Measurements from ENCODE around the gene METTL17. TPM values are rescaled to one million over a fixed set of nuclear protein-coding genes. Genes with fewer than 3 reads are reported as not detected.

The METTL17 gene
- total and polyA plus RNA-seq, 2 of the 13 experiments (the other 11 are each of a cell fraction or from before 2014, with no cell fraction given): 122 to 199 TPM

DNA sequence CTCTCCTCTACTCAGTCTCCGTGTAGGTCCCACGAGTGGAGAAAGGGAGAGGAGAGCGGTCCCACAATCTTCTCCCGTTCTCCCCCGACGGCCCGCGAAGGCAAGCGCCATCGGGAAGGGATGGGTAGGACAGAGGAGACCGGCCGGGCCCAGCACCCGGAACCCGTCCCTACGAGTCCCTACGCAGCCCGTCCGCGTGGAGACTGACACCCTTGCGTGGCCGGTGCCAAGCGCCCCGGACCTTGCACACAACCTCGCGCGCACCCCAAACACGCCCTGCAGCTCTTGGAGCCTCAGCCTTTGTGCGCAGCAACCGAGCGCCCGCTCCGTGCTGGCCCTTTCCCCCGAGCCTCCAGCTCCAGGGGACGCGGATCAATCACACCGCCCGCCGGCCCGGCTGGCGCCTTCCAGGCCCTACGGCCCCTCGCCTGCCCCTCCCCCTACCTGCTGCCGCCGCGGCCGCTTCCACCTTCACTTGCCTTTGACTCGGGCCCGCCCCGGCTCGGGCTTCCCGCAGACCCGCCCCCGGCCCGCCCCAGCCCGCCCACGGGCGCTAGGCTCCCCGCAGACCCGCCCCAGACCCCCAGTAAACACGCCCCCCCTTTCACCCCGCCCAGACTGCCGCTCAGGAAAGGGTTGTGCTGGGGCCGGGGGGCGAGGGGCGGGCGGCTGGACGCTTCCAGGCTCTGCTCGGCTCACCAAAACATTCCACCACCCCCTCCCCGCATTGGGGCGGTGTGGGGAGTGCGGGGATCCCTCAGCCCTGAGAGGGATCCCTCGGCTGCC lies 35.0 kb downstream of the METTL17 start, which contains the start of gene NDRG2:
Gene NDRG2 (minus strand): TSS at position 477 of the 786 bp plus-strand sequence. CDS start 1,746 bp downstream, outside the sequence.
- Histone ChIP-seq H2AFZ (ENCODE audit: low read length) (no peak within 1 kb of the TSS), H3K27me3 (ENCODE audit: control insufficient read depth in 1 of 2, insufficient read depth in 2 of 2, low read length in 2 of 2) (no peaks in the 10 kb centered on the region; a peak in 1 of 5 replicates), H4K20me1 (ENCODE audit: insufficient read depth, low read length) (no peaks in the 10 kb centered on the region), H3K79me2 (ENCODE audit: insufficient read depth, low read length) (peaks cover 13% of the 10 kb centered on the region), H3K36me3 (replicated peaks in 1 of 2; ENCODE audit: control insufficient read depth in 1 of 2, insufficient read depth in 2 of 2, low read length in 2 of 2) (peaks cover 16 to 21% of the 10 kb centered on the region in 2 experiments), H3K4me2 (ENCODE audit: low read depth, low read length) (peak within 1 kb of the TSS; percentile 92), H3K4me3 (replicated peaks in 1 of 3; ENCODE audit: insufficient read depth in 1 of 3, low read depth in 2 of 3, low read length in 3 of 3) (peak within 1 kb of the TSS; percentile 65 to 96 (median 94)), H3K4me1 (ENCODE audit: insufficient read depth, low read length) (peaks cover 50% of the 10 kb centered on the region), H3K9me3 (ENCODE audit: low read length) (no peaks in the 10 kb centered on the region), H3K9ac (ENCODE audit: insufficient read depth, low read depth, low read length) (peak within 1 kb of the TSS; percentile 96), H3K27ac (ENCODE audit: extremely low read length, insufficient read depth, low read length) (peak within 1 kb of the TSS; percentile 83)
- WGBS (ENCODE audit: low lambda C conversion rate): 5% methylated on average over 19 of the region's 72 CpGs
- in situ Hi-C loops (cut with HindIII; ENCODE audit: extremely low pct_ligation_motif_present, low pct_unique_long_range_greater_than_20kb): no loop called here
- CTCF ChIA-PET (ENCODE audit: low intra/inter-chr PET ratio, low total read pairs): interaction anchor here (0.8 to 0.9 kb wide), 2 partner anchors 10 to 16 kb away, joined by 3 to 4 read pairs; no protein-coding TSS in a partner anchor
- DNase-seq (ENCODE audit: low spot score): peak; percentile 84
- no peak for FAIRE-seq
- BruUV-seq (replicated peaks): TSS peak; percentile 77
- POLR2A ChIA-PET: interaction anchor here (0.7 to 3.0 kb wide), 14 partner anchors 8 to 80 kb away, joined by 3 to 26 read pairs (median 4); partner anchors contain the start of gene ARHGEF40
- ATAC-seq: peak; percentile 90
- intact Hi-C loops (cut with micrococcal nuclease; ENCODE audit: unreplicated experiment): loop anchor here (1.0 kb wide), 1 partner anchor 30 kb away; no protein-coding TSS in a partner anchor
- TF ChIP-seq FOXK2 (IDR thresholded peaks at IDR 0.05) (no peak), CREM (IDR thresholded peaks at IDR 0.05) (no peak), CREM (CRISPR knock-in tag; IDR thresholded peaks at IDR 0.05) (no peak), ZNF777 (CRISPR knock-in tag; IDR thresholded peaks at IDR 0.05) (peak; percentile 98), IRF2 (CRISPR knock-in tag; IDR thresholded peaks at IDR 0.05) (0 out of 2 replicates have a peak, but pooled peaks have one; percentile 45), ZNF619 (CRISPR knock-in tag; IDR thresholded peaks at IDR 0.05) (no peak), TRIM24 (CRISPR knock-in tag; IDR thresholded peaks at IDR 0.05) (no peak), STAG1 (CRISPR knock-in tag; IDR thresholded peaks at IDR 0.05) (0 out of 2 replicates have a peak, but pooled peaks have one; percentile 10), SP4 (CRISPR knock-in tag; IDR thresholded peaks at IDR 0.05) (peak; percentile 75), KDM3A (CRISPR knock-in tag; IDR thresholded peaks at IDR 0.05; ENCODE audit: low read depth) (peak; percentile 80; the same call in 1 of the 2 replicates), ZNF292 (CRISPR knock-in tag; IDR thresholded peaks at IDR 0.05; ENCODE audit: borderline replicate concordance, low read depth) (peak; percentile 63)
- TF ChIP-seq, protein P1, sequence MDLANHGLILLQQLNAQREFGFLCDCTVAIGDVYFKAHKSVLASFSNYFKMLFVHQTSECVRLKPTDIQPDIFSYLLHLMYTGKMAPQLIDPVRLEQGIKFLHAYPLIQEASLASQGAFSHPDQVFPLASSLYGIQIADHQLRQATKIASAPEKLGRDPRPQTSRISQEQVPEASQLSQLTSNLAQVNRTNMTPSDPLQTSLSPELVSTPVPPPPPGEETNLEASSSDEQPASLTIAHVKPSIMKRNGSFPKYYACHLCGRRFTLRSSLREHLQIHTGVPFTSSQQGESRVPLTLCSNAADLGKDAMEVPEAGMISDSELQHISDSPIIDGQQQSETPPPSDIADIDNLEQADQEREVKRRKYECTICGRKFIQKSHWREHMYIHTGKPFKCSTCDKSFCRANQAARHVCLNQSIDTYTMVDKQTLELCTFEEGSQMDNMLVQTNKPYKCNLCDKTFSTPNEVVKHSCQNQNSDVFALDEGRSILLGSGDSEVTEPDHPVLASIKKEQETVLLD (CRISPR knock-in tag; IDR thresholded peaks at IDR 0.05; ENCODE audit: low read depth): 0 out of 2 replicates have a peak, but pooled peaks have one; percentile 32
- TF ChIP-seq, protein P2, sequence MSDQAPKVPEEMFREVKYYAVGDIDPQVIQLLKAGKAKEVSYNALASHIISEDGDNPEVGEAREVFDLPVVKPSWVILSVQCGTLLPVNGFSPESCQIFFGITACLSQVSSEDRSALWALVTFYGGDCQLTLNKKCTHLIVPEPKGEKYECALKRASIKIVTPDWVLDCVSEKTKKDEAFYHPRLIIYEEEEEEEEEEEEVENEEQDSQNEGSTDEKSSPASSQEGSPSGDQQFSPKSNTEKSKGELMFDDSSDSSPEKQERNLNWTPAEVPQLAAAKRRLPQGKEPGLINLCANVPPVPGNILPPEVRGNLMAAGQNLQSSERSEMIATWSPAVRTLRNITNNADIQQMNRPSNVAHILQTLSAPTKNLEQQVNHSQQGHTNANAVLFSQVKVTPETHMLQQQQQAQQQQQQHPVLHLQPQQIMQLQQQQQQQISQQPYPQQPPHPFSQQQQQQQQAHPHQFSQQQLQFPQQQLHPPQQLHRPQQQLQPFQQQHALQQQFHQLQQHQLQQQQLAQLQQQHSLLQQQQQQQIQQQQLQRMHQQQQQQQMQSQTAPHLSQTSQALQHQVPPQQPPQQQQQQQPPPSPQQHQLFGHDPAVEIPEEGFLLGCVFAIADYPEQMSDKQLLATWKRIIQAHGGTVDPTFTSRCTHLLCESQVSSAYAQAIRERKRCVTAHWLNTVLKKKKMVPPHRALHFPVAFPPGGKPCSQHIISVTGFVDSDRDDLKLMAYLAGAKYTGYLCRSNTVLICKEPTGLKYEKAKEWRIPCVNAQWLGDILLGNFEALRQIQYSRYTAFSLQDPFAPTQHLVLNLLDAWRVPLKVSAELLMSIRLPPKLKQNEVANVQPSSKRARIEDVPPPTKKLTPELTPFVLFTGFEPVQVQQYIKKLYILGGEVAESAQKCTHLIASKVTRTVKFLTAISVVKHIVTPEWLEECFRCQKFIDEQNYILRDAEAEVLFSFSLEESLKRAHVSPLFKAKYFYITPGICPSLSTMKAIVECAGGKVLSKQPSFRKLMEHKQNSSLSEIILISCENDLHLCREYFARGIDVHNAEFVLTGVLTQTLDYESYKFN (CRISPR knock-in tag; conservative IDR thresholded peaks at IDR 0.05): peak; percentile 54; the same call in 1 of the 2 replicates
- TF ChIP-seq, protein P3, sequence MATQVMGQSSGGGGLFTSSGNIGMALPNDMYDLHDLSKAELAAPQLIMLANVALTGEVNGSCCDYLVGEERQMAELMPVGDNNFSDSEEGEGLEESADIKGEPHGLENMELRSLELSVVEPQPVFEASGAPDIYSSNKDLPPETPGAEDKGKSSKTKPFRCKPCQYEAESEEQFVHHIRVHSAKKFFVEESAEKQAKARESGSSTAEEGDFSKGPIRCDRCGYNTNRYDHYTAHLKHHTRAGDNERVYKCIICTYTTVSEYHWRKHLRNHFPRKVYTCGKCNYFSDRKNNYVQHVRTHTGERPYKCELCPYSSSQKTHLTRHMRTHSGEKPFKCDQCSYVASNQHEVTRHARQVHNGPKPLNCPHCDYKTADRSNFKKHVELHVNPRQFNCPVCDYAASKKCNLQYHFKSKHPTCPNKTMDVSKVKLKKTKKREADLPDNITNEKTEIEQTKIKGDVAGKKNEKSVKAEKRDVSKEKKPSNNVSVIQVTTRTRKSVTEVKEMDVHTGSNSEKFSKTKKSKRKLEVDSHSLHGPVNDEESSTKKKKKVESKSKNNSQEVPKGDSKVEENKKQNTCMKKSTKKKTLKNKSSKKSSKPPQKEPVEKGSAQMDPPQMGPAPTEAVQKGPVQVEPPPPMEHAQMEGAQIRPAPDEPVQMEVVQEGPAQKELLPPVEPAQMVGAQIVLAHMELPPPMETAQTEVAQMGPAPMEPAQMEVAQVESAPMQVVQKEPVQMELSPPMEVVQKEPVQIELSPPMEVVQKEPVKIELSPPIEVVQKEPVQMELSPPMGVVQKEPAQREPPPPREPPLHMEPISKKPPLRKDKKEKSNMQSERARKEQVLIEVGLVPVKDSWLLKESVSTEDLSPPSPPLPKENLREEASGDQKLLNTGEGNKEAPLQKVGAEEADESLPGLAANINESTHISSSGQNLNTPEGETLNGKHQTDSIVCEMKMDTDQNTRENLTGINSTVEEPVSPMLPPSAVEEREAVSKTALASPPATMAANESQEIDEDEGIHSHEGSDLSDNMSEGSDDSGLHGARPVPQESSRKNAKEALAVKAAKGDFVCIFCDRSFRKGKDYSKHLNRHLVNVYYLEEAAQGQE (IDR thresholded peaks at IDR 0.05; ENCODE audit: borderline replicate concordance in 1 of 2, low read depth in 1 of 2, low read length in 2 of 2): peak in 1 of 2 experiments; percentile 50; a peak in 1 of 4 replicates

All from HepG2 (cell line).